A673 (cell line): Measurements from ENCODE around the gene AGBL3.

ENCODE experiments used
- EZH2 ChIP-seq: fragments of 200-600 bp; sonication (generic); IDR thresholded peaks from 2 replicates; pipeline ENCODE4 v1.6.1; 2017; ENCODE audit warnings: borderline replicate concordance, low read depth, mild to moderate bottlenecking, mixed read lengths, antibody characterized with exemption, low read length; ENCODE audit not compliant: poor library complexity, severe bottlenecking
- TF ChIP-seq, protein P1 (sequence below): fragments of 300-800, 200-600 bp; sonication (generic); conservative IDR thresholded peaks from 2 replicates; pipeline ENCODE4 v1.5.1; 2017; ENCODE audit warnings: low read depth, mild to moderate bottlenecking, antibody characterized with exemption, low read length, moderate library complexity, mixed read lengths

- TF ChIP-seq, protein P1, sequence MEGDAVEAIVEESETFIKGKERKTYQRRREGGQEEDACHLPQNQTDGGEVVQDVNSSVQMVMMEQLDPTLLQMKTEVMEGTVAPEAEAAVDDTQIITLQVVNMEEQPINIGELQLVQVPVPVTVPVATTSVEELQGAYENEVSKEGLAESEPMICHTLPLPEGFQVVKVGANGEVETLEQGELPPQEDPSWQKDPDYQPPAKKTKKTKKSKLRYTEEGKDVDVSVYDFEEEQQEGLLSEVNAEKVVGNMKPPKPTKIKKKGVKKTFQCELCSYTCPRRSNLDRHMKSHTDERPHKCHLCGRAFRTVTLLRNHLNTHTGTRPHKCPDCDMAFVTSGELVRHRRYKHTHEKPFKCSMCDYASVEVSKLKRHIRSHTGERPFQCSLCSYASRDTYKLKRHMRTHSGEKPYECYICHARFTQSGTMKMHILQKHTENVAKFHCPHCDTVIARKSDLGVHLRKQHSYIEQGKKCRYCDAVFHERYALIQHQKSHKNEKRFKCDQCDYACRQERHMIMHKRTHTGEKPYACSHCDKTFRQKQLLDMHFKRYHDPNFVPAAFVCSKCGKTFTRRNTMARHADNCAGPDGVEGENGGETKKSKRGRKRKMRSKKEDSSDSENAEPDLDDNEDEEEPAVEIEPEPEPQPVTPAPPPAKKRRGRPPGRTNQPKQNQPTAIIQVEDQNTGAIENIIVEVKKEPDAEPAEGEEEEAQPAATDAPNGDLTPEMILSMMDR = no peak
- no peak for TF ChIP-seq EZH2
Measured at GRCh38 chr7:135091717-135092116, 105.4 kb downstream of the AGBL3 start.
